HEK293 (cell line): Measurements from ENCODE around the gene SULT2B1.

ENCODE experiments used
- CTCF ChIA-PET: fragments of 350-600 bp; formaldehyde crosslinking; extraction: SDS; loops from one replicate; lab custom pipeline; 2021; ENCODE audit warnings: antibody characterized with exemption; lab: Yijun Ruan, JAX
- POLR2A ChIA-PET: fragments of 300-600 bp; formaldehyde crosslinking; extraction: SDS; loops from one replicate; lab custom pipeline; 2020; ENCODE audit warnings: antibody characterized with exemption, inconsistent platforms; lab: Yijun Ruan, JAX
- H3K27ac ChIP-seq: fragments of 200-500 bp; sonication (Bioruptor generic); 2 replicates; pipeline ENCODE4 v1.5.1; 2014; ENCODE audit warnings: low read depth, low read length, control low read depth, inconsistent platforms; ENCODE audit errors: extremely low read depth
- H3K36me3 ChIP-seq, 2 experiments: fragments of 200-500 bp in 1 of 2; sonication (Bioruptor generic) in 1 of 2; 1 replicate in 1 of 2; 2 replicates in 1 of 2; pipeline ENCODE4 v1.5.1; 2014 to 2017; ENCODE audit warnings: inconsistent platforms in 2 of 2, low read length in 2 of 2; ENCODE audit not compliant: control insufficient read depth in 2 of 2, insufficient read depth in 1 of 2
- H3K4me1 ChIP-seq: fragments of 200-500 bp; sonication (Bioruptor generic); 2 replicates; pipeline ENCODE4 v1.5.1; 2014; ENCODE audit warnings: mild to moderate bottlenecking, low read length, inconsistent platforms; ENCODE audit not compliant: control insufficient read depth, insufficient read depth
- H3K4me3 ChIP-seq: 2 replicates; pipeline ENCODE4 v1.5.1; 2011; ENCODE audit warnings: low read depth, mild to moderate bottlenecking, control low read depth, low read length, moderate library complexity
- H3K9me3 ChIP-seq: fragments of 200-500 bp; sonication (Bioruptor generic); 2 replicates; pipeline ENCODE4 v1.5.1; 2014; ENCODE audit warnings: low read depth, low read length, inconsistent platforms; ENCODE audit not compliant: control insufficient read depth, insufficient read depth
- HIC1 ChIP-seq: fragments of 450-650 bp; formaldehyde crosslinking; IDR thresholded peaks from 2 replicates; pipeline ENCODE4 v1.5.1; 2016; ENCODE audit warnings: missing biosample characterization, missing genetic modification characterization
- IKZF3 ChIP-seq: fragments of 450-650 bp; IDR thresholded peaks from 2 replicates; pipeline ENCODE4 v1.5.0; 2018; ENCODE audit warnings: missing biosample characterization, mild to moderate bottlenecking, missing genetic modification characterization, moderate library complexity
- OVOL3 ChIP-seq: fragments of 450-650 bp; formaldehyde crosslinking; IDR thresholded peaks from 2 replicates; pipeline ENCODE4 v1.5.1; 2016; ENCODE audit warnings: missing biosample characterization, missing genetic modification characterization
- TSHZ1 ChIP-seq: fragments of 450-650 bp; formaldehyde crosslinking; IDR thresholded peaks from 2 replicates; pipeline ENCODE4 v1.5.1; 2016; ENCODE audit warnings: missing biosample characterization, missing genetic modification characterization, borderline replicate concordance
- ZNF10 ChIP-seq: fragments of 450-650 bp; formaldehyde crosslinking; IDR thresholded peaks from 2 replicates; pipeline ENCODE4 v1.5.1; 2017; ENCODE audit warnings: missing biosample characterization, missing genetic modification characterization
- ZNF121 ChIP-seq: fragments of 450-650 bp; formaldehyde crosslinking; IDR thresholded peaks from 2 replicates; pipeline ENCODE4 v1.5.1; 2016; ENCODE audit warnings: missing biosample characterization, missing genetic modification characterization
- ZNF155 ChIP-seq: fragments of 450-650 bp; formaldehyde crosslinking; IDR thresholded peaks from 2 replicates; pipeline ENCODE4 v1.5.1; 2016; ENCODE audit warnings: missing biosample characterization, missing genetic modification characterization
- ZNF174 ChIP-seq: fragments of 450-650 bp; formaldehyde crosslinking; IDR thresholded peaks from 2 replicates; pipeline ENCODE4 v1.5.0; 2017; ENCODE audit warnings: missing biosample characterization, mild to moderate bottlenecking, missing genetic modification characterization
- ZNF211 ChIP-seq: fragments of 450-650 bp; formaldehyde crosslinking; IDR thresholded peaks from 2 replicates; pipeline ENCODE4 v1.5.1; 2016; ENCODE audit warnings: low read depth, missing biosample characterization, missing genetic modification characterization
- ZNF223 ChIP-seq: fragments of 450-650 bp; formaldehyde crosslinking; IDR thresholded peaks from 2 replicates; pipeline ENCODE4 v1.5.1; 2016; ENCODE audit warnings: missing biosample characterization, missing genetic modification characterization
- ZNF394 ChIP-seq: fragments of 450-650 bp; formaldehyde crosslinking; IDR thresholded peaks from 2 replicates; pipeline ENCODE4 v1.5.1; 2016; ENCODE audit warnings: missing biosample characterization, missing genetic modification characterization, mild to moderate bottlenecking, moderate library complexity, borderline replicate concordance
- ZNF501 ChIP-seq: fragments of 450-650 bp; formaldehyde crosslinking; IDR thresholded peaks from 2 replicates; pipeline ENCODE4 v1.5.1; 2016; ENCODE audit warnings: missing biosample characterization, missing genetic modification characterization
- ZNF654 ChIP-seq: fragments of 450-650 bp; formaldehyde crosslinking; IDR thresholded peaks from 2 replicates; pipeline ENCODE4 v1.5.1; 2016; ENCODE audit warnings: low read depth, missing biosample characterization, missing genetic modification characterization
- ZNF776 ChIP-seq: fragments of 450-650 bp; formaldehyde crosslinking; IDR thresholded peaks from 2 replicates; pipeline ENCODE4 v1.5.0; 2017; ENCODE audit warnings: missing biosample characterization, missing genetic modification characterization, borderline replicate concordance
- ZNF792 ChIP-seq: fragments of 450-650 bp; formaldehyde crosslinking; IDR thresholded peaks from 2 replicates; pipeline ENCODE4 v1.5.1; 2016; ENCODE audit warnings: missing biosample characterization, missing genetic modification characterization
- TF ChIP-seq, protein P1 (sequence below): fragments of 450-650 bp; formaldehyde crosslinking; IDR thresholded peaks from 2 replicates; pipeline ENCODE4 v1.5.1; 2017; ENCODE audit warnings: missing biosample characterization, mild to moderate bottlenecking, missing genetic modification characterization, moderate library complexity
- TF ChIP-seq, protein P2 (sequence below): fragments of 450-650 bp; formaldehyde crosslinking; IDR thresholded peaks from 2 replicates; pipeline ENCODE4 v1.5.1; 2017; ENCODE audit warnings: missing biosample characterization, missing genetic modification characterization
- TF ChIP-seq, protein P3 (sequence below): fragments of 450-650 bp; formaldehyde crosslinking; IDR thresholded peaks from 2 replicates; pipeline ENCODE4 v1.5.1; 2016; ENCODE audit warnings: missing biosample characterization, missing genetic modification characterization, borderline replicate concordance

The SULT2B1 gene

DNA sequence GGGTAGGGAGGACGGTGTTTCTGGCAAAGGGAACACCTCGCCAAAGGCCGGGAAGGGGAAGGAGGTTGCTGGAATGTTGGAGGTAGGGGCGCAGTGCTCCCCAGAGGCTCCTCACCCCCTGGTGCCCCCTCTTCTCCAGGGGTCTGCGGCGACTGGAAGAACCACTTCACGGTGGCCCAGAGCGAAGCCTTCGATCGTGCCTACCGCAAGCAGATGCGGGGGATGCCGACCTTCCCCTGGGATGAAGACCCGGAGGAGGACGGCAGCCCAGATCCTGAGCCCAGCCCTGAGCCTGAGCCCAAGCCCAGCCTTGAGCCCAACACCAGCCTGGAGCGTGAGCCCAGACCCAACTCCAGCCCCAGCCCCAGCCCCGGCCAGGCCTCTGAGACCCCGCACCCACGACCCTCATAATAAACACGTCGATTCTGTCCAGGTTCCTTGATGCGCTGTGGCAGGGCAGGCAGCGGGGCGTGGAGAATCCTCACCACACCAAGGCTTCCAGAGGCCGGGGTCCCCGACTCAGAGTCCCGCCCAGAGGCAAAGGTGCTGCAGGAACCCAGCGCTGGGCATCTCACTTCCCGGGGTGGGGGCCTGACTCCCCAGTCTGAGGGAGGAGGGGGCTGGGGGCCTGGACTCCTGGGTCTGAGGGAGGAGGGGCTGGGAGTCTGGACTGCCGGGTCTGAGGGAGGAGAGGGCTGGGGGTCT is 47.2 kb downstream of the SULT2B1 start:
- TF ChIP-seq ZNF792 (tag by site-specific recombination): no peak
- TF ChIP-seq, protein P1, sequence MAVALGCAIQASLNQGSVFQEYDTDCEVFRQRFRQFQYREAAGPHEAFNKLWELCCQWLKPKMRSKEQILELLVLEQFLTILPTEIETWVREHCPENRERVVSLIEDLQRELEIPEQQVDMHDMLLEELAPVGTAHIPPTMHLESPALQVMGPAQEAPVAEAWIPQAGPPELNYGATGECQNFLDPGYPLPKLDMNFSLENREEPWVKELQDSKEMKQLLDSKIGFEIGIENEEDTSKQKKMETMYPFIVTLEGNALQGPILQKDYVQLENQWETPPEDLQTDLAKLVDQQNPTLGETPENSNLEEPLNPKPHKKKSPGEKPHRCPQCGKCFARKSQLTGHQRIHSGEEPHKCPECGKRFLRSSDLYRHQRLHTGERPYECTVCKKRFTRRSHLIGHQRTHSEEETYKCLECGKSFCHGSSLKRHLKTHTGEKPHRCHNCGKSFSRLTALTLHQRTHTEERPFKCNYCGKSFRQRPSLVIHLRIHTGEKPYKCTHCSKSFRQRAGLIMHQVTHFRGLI: peak; percentile 63; the same call in 1 of the 2 replicates
- ChIA-PET CTCF (interaction anchor here (0.6 to 1.7 kb wide), 3 partner anchors 10 to 92 kb away, joined by 3 to 6 read pairs (median 3); no protein-coding TSS in a partner anchor), POLR2A (no interaction called here)
- no peak overlapping the region for H3K4me3 ChIP-seq
- H3K9me3 ChIP-seq: no peaks in the 10 kb centered on the region
- no peak overlapping the region for H3K27ac ChIP-seq
- H3K36me3 ChIP-seq: no peaks in the 10 kb centered on the region
- no peaks in the 10 kb centered on the region for H3K4me1 ChIP-seq

DNA sequence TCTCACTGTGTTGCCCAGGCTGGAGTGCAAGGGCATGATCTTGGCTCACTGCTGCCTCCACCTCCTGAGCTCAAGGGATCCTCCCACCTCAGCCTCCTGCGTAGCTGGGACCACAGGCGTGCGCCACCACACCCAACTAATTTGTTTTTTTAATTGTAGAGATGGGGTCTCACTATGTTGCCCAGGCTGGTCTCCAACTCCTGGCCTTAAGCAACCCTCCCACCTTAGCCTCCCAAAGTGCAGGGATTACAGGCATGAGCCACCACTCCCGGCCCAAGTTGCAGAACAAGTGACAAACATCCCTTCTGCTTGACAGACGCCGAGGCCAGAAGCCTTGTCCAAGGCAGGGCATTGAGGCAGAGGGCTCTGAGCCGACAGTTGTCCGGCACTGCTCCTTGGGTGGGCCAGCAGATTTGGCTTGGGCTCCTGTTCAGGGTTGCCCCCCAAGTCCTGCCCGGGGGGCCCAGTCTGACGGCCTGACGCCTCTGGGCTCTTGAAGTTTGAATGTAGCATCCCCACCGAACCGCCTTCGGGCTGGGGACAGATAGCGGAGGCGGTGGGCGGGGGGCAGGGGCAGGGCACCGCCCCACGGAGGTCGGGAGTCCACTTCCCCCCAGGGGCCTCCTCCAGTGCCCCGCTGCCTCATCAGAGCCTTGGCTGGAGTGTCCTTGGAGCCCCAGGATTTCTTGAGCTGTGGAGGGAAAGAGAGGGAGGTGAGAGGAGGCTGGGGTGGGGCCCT is 48.9 kb downstream of the SULT2B1 start:
- no peak overlapping the region for H3K27ac ChIP-seq
- no peak overlapping the region for H3K4me3 ChIP-seq
- no peak for TF ChIP-seq TSHZ1 (tag by site-specific recombination)
- no peak for TF ChIP-seq ZNF394 (tag by site-specific recombination)
- peak; percentile 74 for TF ChIP-seq ZNF121 (tag by site-specific recombination)
- TF ChIP-seq ZNF776 (tag by site-specific recombination): no peak
- TF ChIP-seq, all 188 proteins: peak for 1
- no peaks in the 10 kb centered on the region for H3K9me3 ChIP-seq
- no peaks in the 10 kb centered on the region for H3K4me1 ChIP-seq
- ChIA-PET CTCF (interaction anchor here (1.0 to 1.9 kb wide), 4 partner anchors 12 to 95 kb away, joined by 5 to 6 read pairs (median 5); no protein-coding TSS in a partner anchor), POLR2A (interaction anchor here (0.7 to 1.5 kb wide), 2 partner anchors 19 to 47 kb away, joined by 3 to 4 read pairs; partner anchors contain the start of gene SPHK2)
- H3K36me3 ChIP-seq: no peaks in the 10 kb centered on the region

- Histone ChIP-seq H3K36me3 (no peaks in the 10 kb centered on the region), H3K27ac (no peak overlapping the region), H3K9me3 (no peaks in the 10 kb centered on the region), H3K4me1 (no peaks in the 10 kb centered on the region), H3K4me3 (no peak overlapping the region)
- ChIA-PET POLR2A (interaction anchor here (0.6 to 1.5 kb wide), 2 partner anchors 15 to 72 kb away, joined by 3 to 5 read pairs; no protein-coding TSS in a partner anchor), CTCF (interaction anchor here (1.9 kb wide), 1 partner anchor 14 kb away, joined by 5 read pairs; no protein-coding TSS in a partner anchor)
- TF ChIP-seq ZNF501 (tag by site-specific recombination) (no peak), OVOL3 (tag by site-specific recombination) (no peak), ZNF211 (tag by site-specific recombination) (no peak), ZNF155 (no peak), ZNF174 (tag by site-specific recombination) (no peak), ZNF10 (no peak), IKZF3 (tag by site-specific recombination) (no peak), ZNF223 (tag by site-specific recombination) (no peak), HIC1 (tag by site-specific recombination) (no peak), ZNF654 (no peak)
- TF ChIP-seq, protein P2, sequence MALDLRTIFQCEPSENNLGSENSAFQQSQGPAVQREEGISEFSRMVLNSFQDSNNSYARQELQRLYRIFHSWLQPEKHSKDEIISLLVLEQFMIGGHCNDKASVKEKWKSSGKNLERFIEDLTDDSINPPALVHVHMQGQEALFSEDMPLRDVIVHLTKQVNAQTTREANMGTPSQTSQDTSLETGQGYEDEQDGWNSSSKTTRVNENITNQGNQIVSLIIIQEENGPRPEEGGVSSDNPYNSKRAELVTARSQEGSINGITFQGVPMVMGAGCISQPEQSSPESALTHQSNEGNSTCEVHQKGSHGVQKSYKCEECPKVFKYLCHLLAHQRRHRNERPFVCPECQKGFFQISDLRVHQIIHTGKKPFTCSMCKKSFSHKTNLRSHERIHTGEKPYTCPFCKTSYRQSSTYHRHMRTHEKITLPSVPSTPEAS (tag by site-specific recombination): no peak
- TF ChIP-seq, protein P3, sequence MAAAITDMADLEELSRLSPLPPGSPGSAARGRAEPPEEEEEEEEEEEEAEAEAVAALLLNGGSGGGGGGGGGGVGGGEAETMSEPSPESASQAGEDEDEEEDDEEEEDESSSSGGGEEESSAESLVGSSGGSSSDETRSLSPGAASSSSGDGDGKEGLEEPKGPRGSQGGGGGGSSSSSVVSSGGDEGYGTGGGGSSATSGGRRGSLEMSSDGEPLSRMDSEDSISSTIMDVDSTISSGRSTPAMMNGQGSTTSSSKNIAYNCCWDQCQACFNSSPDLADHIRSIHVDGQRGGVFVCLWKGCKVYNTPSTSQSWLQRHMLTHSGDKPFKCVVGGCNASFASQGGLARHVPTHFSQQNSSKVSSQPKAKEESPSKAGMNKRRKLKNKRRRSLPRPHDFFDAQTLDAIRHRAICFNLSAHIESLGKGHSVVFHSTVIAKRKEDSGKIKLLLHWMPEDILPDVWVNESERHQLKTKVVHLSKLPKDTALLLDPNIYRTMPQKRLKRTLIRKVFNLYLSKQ (tag by site-specific recombination): no peak
Measured at GRCh38 chr19:48603001-48603400, 51.0 kb downstream of the SULT2B1 start.
